ENCODE measurements around the gene CAPN11. TPM values are rescaled to one million over a fixed set of nuclear protein-coding genes. Genes with fewer than 3 reads are reported as not detected.
"Not testable (repeated sequence)": the region's sequence is repeated elsewhere in the genome, so short reads cannot be mapped to it uniquely, and the experiment has no call there.

The CAPN11 gene
- total and polyA plus RNA-seq, 7 experiments from 2014 or later = 0.66 TPM; not detected in 6

DNA sequence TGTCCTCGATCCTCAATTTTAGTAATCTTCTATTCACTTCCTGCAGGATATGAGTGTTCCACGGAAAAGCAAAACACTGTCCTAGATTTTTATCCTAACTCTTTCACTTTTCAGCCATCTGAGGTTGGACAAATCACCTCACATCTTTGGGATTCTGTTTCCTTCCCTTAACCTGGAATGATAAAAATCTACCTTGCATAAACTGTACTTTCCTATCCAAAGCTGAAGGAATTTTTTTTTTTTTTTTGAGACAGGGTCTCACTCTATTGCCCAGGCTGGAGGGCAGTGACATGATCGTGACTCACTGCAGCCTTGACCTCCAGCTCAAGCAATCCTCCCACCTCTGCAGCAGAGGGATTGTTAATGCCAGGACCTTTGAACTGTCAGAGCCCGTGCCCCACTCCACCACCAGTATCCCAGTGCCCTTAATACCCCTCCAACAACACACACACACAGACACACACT is 20.5 kb downstream of the CAPN11 start:
- no peaks in the 10 kb centered on the region for H3K36me3 ChIP-seq (ENCODE audit: control insufficient read depth in 2 of 3, insufficient read depth in 3 of 3, low read length in 3 of 3)
- H3K4me3 Mint-ChIP-seq = no peak overlapping the region
- peaks cover 0 to 3% (median 0%) of the 10 kb centered on the region in 11 donors for H3K9me3 Mint-ChIP-seq
- POLR2A ChIA-PET = interaction anchor here (0.6 kb wide), 1 partner anchor 496 kb away, joined by 3 read pairs; no protein-coding TSS in a partner anchor
- peaks cover 0 to 4% (median 0%) of the 10 kb centered on the region in 5 donors for H3K27me3 Mint-ChIP-seq
- DNase-seq (no peak), ATAC-seq (no peak)
- no peaks in the 10 kb centered on the region for H3K9me3 ChIP-seq (ENCODE audit: control insufficient read depth in 2 of 3, low read length in 3 of 3)
- intact Hi-C loops (cut with micrococcal nuclease) = no loop called here
- no peaks in the 10 kb centered on the region for H3K27me3 ChIP-seq (ENCODE audit: control insufficient read depth in 2 of 2, insufficient read depth in 2 of 2, low read length in 2 of 2)
- H3K4me1 Mint-ChIP-seq = peaks cover 0 to 16% (median 8%) of the 10 kb centered on the region in 7 donors
- no peaks in the 10 kb centered on the region for H3K4me1 ChIP-seq (ENCODE audit: control insufficient read depth in 2 of 2, insufficient read depth in 2 of 2, low read length in 2 of 2)
- CTCF ChIA-PET = interaction anchor here (1.0 kb wide), 2 partner anchors 10 to 89 kb away, joined by 3 to 4 read pairs; no protein-coding TSS in a partner anchor
- H3K4me3 ChIP-seq (ENCODE audit: low read length) = no peak overlapping the region
- no peaks in the 10 kb centered on the region for H3K36me3 Mint-ChIP-seq
- no peak overlapping the region for H3K27ac Mint-ChIP-seq
- no peak overlapping the region for H3K27ac ChIP-seq (ENCODE audit: low read depth, low read length)

DNA sequence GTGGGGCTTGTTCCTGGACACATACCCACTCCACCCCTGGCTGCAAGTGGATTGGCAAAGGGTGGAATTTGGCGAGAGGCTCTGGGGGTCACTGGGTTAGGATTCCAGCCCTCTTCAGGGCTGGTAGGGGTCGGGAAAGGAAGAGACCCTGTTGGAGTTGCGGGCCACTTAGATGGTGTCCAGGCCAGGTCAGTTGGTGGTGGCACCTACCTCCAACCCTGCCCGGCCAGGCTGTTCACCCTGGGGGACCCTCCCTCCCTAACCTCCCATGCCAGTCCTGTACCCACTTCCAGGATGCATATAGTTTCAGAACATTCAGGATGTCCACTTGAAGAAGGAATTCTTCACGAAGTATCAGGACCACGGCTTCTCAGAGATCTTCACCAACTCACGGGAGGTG is 21.0 kb downstream of the CAPN11 start:
- CTCF ChIA-PET = no interaction called here
- H3K36me3 ChIP-seq (ENCODE audit: control insufficient read depth in 2 of 3, insufficient read depth in 3 of 3, low read length in 3 of 3) = no peaks in the 10 kb centered on the region
- no peak overlapping the region for H3K27ac ChIP-seq (ENCODE audit: low read depth, low read length)
- POLR2A ChIA-PET = interaction anchor here (0.6 kb wide), 1 partner anchor 496 kb away, joined by 3 read pairs; no protein-coding TSS in a partner anchor
- intact Hi-C loops (cut with micrococcal nuclease) = no loop called here
- Mint-ChIP-seq H3K9me3 (peaks cover 0 to 2% (median 0%) of the 10 kb centered on the region in 11 donors), H3K36me3 (no peaks in the 10 kb centered on the region), H3K27me3 (peaks cover 0 to 4% (median 0%) of the 10 kb centered on the region in 5 donors), H3K27ac (peak overlapping the region in 2 of 9 donors; percentile 21 to 36), H3K4me3 (no peak overlapping the region), H3K4me1 (peaks cover 0 to 16% (median 8%) of the 10 kb centered on the region in 7 donors)
- no peak for DNase-seq
- ATAC-seq = no peak
- H3K9me3 ChIP-seq (ENCODE audit: control insufficient read depth in 2 of 3, low read length in 3 of 3) = no peaks in the 10 kb centered on the region
- H3K27me3 ChIP-seq (ENCODE audit: control insufficient read depth in 2 of 2, insufficient read depth in 2 of 2, low read length in 2 of 2) = no peaks in the 10 kb centered on the region
- no peaks in the 10 kb centered on the region for H3K4me1 ChIP-seq (ENCODE audit: control insufficient read depth in 2 of 2, insufficient read depth in 2 of 2, low read length in 2 of 2)
- H3K4me3 ChIP-seq (ENCODE audit: low read length) = no peak overlapping the region

DNA sequence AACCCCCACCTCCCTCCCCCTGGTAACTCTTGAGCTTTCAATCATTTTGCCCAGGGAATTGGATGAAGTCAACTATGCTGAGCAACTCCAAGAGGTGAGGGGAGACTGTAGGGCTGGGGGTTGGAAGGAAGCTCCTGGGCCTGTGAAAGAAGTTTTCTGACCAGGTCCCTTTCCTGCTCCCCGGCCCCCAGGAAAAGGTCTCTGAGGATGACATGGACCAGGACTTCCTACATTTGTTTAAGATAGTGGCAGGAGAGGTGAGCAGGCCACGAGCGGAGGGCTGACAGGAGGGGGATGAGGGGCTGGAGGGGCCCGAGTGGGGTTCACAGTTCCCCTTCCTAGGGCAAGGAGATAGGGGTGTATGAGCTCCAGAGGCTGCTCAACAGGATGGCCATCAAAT is 21.8 kb downstream of the CAPN11 start:
- Mint-ChIP-seq H3K9me3 (no peaks in the 10 kb centered on the region), H3K4me3 (no peak overlapping the region), H3K4me1 (peaks cover 2 to 16% (median 8%) of the 10 kb centered on the region in 7 donors), H3K36me3 (no peaks in the 10 kb centered on the region), H3K27me3 (peaks cover 0 to 5% (median 0%) of the 10 kb centered on the region in 5 donors), H3K27ac (no peak overlapping the region)
- Histone ChIP-seq H3K36me3 (ENCODE audit: control insufficient read depth in 2 of 3, insufficient read depth in 3 of 3, low read length in 3 of 3) (no peaks in the 10 kb centered on the region), H3K27me3 (ENCODE audit: control insufficient read depth in 2 of 2, insufficient read depth in 2 of 2, low read length in 2 of 2) (no peaks in the 10 kb centered on the region), H3K9me3 (ENCODE audit: control insufficient read depth in 2 of 3, low read length in 3 of 3) (no peaks in the 10 kb centered on the region), H3K27ac (ENCODE audit: low read depth, low read length) (no peak overlapping the region), H3K4me1 (ENCODE audit: control insufficient read depth in 2 of 2, insufficient read depth in 2 of 2, low read length in 2 of 2) (no peaks in the 10 kb centered on the region), H3K4me3 (ENCODE audit: low read length) (no peak overlapping the region)
- ATAC-seq (no peak), DNase-seq (no peak)
- CTCF ChIA-PET = no interaction called here
- intact Hi-C loops (cut with micrococcal nuclease) = no loop called here
- POLR2A ChIA-PET = interaction anchor here (0.6 kb wide), 1 partner anchor 66 kb away, joined by 3 read pairs; no protein-coding TSS in a partner anchor

DNA sequence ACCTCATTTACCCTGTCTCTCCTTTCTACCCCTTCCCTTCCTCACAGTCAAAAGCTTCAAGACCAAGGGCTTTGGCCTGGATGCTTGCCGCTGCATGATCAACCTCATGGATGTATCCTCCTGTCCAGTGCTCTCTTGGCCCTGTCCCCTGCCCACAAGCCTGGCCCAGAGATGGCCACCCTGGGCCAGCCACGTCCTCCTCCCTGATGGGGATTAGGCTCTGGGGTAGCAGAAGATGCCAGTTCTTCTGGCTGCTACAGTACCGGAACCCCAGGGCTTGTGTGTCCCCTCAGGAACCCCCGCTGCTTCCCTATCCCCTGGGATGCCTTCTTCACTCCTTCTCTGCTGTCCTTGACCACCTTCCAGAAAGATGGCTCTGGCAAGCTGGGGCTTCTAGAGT is 22.3 kb downstream of the CAPN11 start:
- Mint-ChIP-seq H3K36me3 (no peaks in the 10 kb centered on the region), H3K4me1 (peaks cover 7 to 18% (median 10%) of the 10 kb centered on the region in 7 donors), H3K9me3 (no peaks in the 10 kb centered on the region), H3K27me3 (peaks cover 0 to 6% (median 0%) of the 10 kb centered on the region in 5 donors), H3K27ac (no peak overlapping the region), H3K4me3 (no peak overlapping the region)
- POLR2A ChIA-PET = interaction anchor here (0.6 kb wide), 1 partner anchor 65 kb away, joined by 3 read pairs; no protein-coding TSS in a partner anchor
- Histone ChIP-seq H3K36me3 (ENCODE audit: control insufficient read depth in 2 of 3, insufficient read depth in 3 of 3, low read length in 3 of 3) (no peaks in the 10 kb centered on the region), H3K4me1 (ENCODE audit: control insufficient read depth in 2 of 2, insufficient read depth in 2 of 2, low read length in 2 of 2) (peaks cover 0 to under 1% of the 10 kb centered on the region in 2 donors), H3K9me3 (ENCODE audit: control insufficient read depth in 2 of 3, low read length in 3 of 3) (no peaks in the 10 kb centered on the region), H3K27ac (ENCODE audit: low read depth, low read length) (no peak overlapping the region), H3K4me3 (ENCODE audit: low read length) (no peak overlapping the region), H3K27me3 (ENCODE audit: control insufficient read depth in 2 of 2, insufficient read depth in 2 of 2, low read length in 2 of 2) (no peaks in the 10 kb centered on the region)
- intact Hi-C loops (cut with micrococcal nuclease) = no loop called here
- DNase-seq (no peak), ATAC-seq (no peak)
- CTCF ChIA-PET = no interaction called here

DNA sequence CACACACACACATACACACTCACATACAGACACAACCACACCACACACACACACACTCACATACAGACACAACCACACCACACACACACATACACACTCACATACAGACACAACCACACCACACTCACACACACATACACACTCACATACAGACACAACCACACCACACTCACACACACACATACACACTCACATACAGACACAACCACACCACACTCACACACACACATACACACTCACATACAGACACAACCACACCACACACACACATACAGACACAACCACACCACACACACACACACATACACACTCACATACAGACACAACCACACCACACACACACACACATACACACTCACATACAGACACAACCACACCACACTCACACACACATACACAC is 23.2 kb downstream of the CAPN11 start:
- intact Hi-C loops (cut with micrococcal nuclease); H3K27ac Mint-ChIP-seq; H3K9me3 ChIP-seq (ENCODE audit: control insufficient read depth in 2 of 3, low read length in 3 of 3); H3K27me3 Mint-ChIP-seq; H3K4me3 ChIP-seq (ENCODE audit: low read length); POLR2A ChIA-PET; H3K4me3 Mint-ChIP-seq; DNase-seq; H3K27me3 ChIP-seq (ENCODE audit: control insufficient read depth in 2 of 2, insufficient read depth in 2 of 2, low read length in 2 of 2); H3K36me3 ChIP-seq (ENCODE audit: control insufficient read depth in 2 of 3, insufficient read depth in 3 of 3, low read length in 3 of 3); H3K36me3 Mint-ChIP-seq; H3K9me3 Mint-ChIP-seq; ATAC-seq; CTCF ChIA-PET; H3K4me1 ChIP-seq (ENCODE audit: control insufficient read depth in 2 of 2, insufficient read depth in 2 of 2, low read length in 2 of 2); H3K27ac ChIP-seq (ENCODE audit: low read depth, low read length): not testable (repeated sequence)
- peaks cover 10 to 18% (median 13%) of the 10 kb centered on the region in 7 donors for H3K4me1 Mint-ChIP-seq

DNA sequence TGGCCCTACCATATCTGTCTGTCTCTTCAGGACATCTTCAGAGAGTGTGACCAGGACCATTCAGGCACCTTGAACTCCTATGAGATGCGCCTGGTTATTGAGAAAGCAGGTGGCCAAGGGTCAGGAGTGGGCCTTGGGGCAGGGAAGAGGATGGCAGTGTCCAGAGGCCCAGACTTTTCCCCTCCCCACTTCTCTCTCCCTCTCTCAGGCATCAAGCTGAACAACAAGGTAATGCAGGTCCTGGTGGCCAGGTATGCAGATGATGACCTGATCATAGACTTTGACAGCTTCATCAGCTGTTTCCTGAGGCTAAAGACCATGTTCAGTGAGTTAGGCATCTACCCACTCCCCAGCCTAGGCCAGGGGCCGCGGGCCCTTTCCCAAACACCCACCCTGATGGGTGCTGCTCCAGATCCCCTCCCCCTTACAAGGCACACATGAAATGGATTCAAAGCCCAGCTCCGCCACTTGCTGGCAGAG is 24.3 kb downstream of the CAPN11 start:
- peaks cover 0 to 4% (median 0%) of the 10 kb centered on the region in 5 donors for H3K27me3 Mint-ChIP-seq
- Histone ChIP-seq H3K27ac (ENCODE audit: low read depth, low read length) (no peak overlapping the region), H3K4me3 (ENCODE audit: low read length) (no peak overlapping the region), H3K4me1 (ENCODE audit: control insufficient read depth in 2 of 2, insufficient read depth in 2 of 2, low read length in 2 of 2) (peaks cover 0 to 5% of the 10 kb centered on the region in 2 donors), H3K27me3 (ENCODE audit: control insufficient read depth in 2 of 2, insufficient read depth in 2 of 2, low read length in 2 of 2) (no peaks in the 10 kb centered on the region), H3K9me3 (ENCODE audit: control insufficient read depth in 2 of 3, low read length in 3 of 3) (no peaks in the 10 kb centered on the region), H3K36me3 (ENCODE audit: control insufficient read depth in 2 of 3, insufficient read depth in 3 of 3, low read length in 3 of 3) (no peaks in the 10 kb centered on the region)
- ChIA-PET POLR2A (no interaction called here), CTCF (no interaction called here)
- H3K27ac Mint-ChIP-seq = no peak overlapping the region
- no peak overlapping the region for H3K4me3 Mint-ChIP-seq
- intact Hi-C loops (cut with micrococcal nuclease) = no loop called here
- no peaks in the 10 kb centered on the region for H3K9me3 Mint-ChIP-seq
- no peaks in the 10 kb centered on the region for H3K36me3 Mint-ChIP-seq
- H3K4me1 Mint-ChIP-seq = peaks cover 6 to 13% (median 9%) of the 10 kb centered on the region in 7 donors
- ATAC-seq (no peak), DNase-seq (no peak)

DNA sequence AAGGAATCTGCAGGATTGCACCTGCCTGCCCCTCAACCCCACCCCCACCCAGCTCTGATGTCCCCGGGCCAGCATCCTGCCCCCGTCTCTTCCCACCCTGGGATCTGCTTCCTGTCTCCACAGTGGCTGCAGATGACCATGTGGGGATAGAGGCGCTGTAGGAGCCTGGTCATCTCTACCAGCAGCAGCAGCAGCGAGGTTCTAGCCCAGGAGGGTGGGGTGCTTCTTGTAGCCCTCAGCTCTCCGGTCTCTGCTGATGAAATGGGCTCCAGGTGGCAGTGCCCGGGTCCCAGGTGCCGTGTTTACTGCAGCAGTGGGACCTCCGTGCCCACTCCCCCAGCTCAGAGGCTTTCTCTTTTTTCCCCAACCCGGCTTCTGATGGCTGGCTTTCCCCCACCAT is 25.2 kb downstream of the CAPN11 start:
- Histone ChIP-seq H3K9me3 (ENCODE audit: control insufficient read depth in 2 of 3, low read length in 3 of 3) (no peaks in the 10 kb centered on the region), H3K36me3 (ENCODE audit: control insufficient read depth in 2 of 3, insufficient read depth in 3 of 3, low read length in 3 of 3) (no peaks in the 10 kb centered on the region), H3K4me3 (ENCODE audit: low read length) (no peak overlapping the region), H3K27me3 (ENCODE audit: control insufficient read depth in 2 of 2, insufficient read depth in 2 of 2, low read length in 2 of 2) (no peaks in the 10 kb centered on the region), H3K27ac (ENCODE audit: low read depth, low read length) (no peak overlapping the region), H3K4me1 (ENCODE audit: control insufficient read depth in 2 of 2, insufficient read depth in 2 of 2, low read length in 2 of 2) (peaks cover 0 to 5% of the 10 kb centered on the region in 2 donors)
- no peaks in the 10 kb centered on the region for H3K36me3 Mint-ChIP-seq
- H3K4me1 Mint-ChIP-seq = peaks cover 6 to 13% (median 9%) of the 10 kb centered on the region in 7 donors
- no peak overlapping the region for H3K4me3 Mint-ChIP-seq
- no peak for DNase-seq
- ChIA-PET POLR2A (no interaction called here), CTCF (no interaction called here)
- H3K27me3 Mint-ChIP-seq = peaks cover 0 to 4% (median 0%) of the 10 kb centered on the region in 5 donors
- no peaks in the 10 kb centered on the region for H3K9me3 Mint-ChIP-seq
- intact Hi-C loops (cut with micrococcal nuclease) = no loop called here
- no peak overlapping the region for H3K27ac Mint-ChIP-seq
- ATAC-seq = no peak

All from naive thymus-derived CD4-positive, alpha-beta T cell (primary cell).